Measurements from ENCODE around the gene NPTN.
A peak's percentile ranks its signal among the peaks of the same experiment; 100 is the strongest.

NPTN gene

DNA sequence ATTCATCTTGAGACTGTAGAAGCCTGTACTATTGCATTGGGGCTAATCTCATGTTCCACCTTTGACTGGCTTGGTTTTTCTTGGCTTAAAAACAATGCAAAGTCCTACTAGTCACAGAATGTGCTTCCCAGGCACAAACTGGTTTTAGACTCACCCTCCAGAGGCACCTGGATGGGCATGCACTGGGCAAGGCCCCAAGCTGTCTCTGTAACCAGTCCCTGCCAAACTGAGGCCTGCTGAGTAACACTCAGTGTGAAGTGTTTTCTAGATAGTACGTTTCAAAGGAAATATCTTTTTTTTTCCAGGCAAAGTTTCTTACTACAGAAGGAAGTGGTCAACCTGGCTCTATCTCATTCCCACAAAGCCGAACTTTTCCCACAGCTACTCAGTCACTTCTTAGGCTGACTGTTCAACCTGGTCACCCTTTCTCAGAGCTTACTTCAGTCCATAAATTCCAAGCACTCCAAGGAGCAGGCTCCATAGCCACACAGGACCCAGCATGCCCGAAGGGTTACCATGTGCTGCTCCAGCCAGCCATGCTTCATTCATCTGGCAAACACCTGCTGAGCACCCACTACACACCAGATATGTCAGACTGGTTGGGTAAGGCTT lies 57.4 kb downstream of the NPTN start:
- ChIA-PET CTCF (interaction anchor here (0.7 kb wide), 1 partner anchor 13 kb away, joined by 3 read pairs; no protein-coding TSS in a partner anchor), POLR2A (no interaction called here)
- WGBS (ENCODE audit: insufficient coverage) = 17% methylated on average over 2 of the region's 3 CpGs
- Histone ChIP-seq H3K4me3 (ENCODE audit: control insufficient read depth in 1 of 7, extremely low read depth in 1 of 7, insufficient read depth in 4 of 7, low read depth in 2 of 7, low read length in 6 of 7) (no peak overlapping the region), H3K4me1 (ENCODE audit: control extremely low read depth in 1 of 4, control insufficient read depth in 4 of 4, insufficient read depth in 4 of 4, low read length in 3 of 4) (peaks cover 0 to 9% (median 4%) of the 10 kb centered on the region in 4 experiments), H3K36me3 (ENCODE audit: control insufficient read depth in 4 of 4, insufficient read depth in 4 of 4, low read length in 3 of 4) (peaks cover 11 to 47% (median 27%) of the 10 kb centered on the region in 4 experiments), H3K9me3 (ENCODE audit: control extremely low read depth in 1 of 5, control insufficient read depth in 4 of 5, insufficient read depth in 2 of 5, low read depth in 1 of 5, low read length in 4 of 5) (no peaks in the 10 kb centered on the region), H3K27ac (ENCODE audit: insufficient read depth in 1 of 2, low read depth in 1 of 2, low read length in 2 of 2, poor library complexity in 1 of 2, severe bottlenecking in 2 of 2) (no peak overlapping the region), H3K27me3 (replicated peaks in 2 of 5; ENCODE audit: control insufficient read depth in 4 of 5, insufficient read depth in 5 of 5, low read length in 4 of 5) (no peaks in the 10 kb centered on the region)
- DNase-seq = no peak

DNA sequence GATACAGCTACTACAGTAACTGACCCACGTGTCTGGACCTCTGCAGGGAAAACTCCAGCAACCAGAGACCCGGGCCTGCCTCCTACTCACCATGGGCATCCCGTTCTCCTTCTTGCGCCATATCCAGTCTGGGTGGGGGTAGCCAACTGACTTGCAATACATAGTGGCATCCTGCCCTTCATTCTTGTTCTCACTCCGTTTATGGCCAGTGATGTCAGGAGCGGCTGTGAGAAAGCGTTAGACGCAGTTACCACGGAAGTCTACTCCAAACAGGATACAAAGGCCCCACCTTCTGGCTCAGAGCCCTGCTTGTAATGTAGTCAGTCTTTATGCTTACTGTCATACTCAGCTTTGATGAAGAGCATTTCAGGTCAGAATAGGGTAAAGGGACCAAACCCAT lies 59.6 kb downstream of the NPTN start:
- Histone ChIP-seq H3K4me3 (ENCODE audit: control insufficient read depth in 1 of 7, extremely low read depth in 1 of 7, insufficient read depth in 4 of 7, low read depth in 2 of 7, low read length in 6 of 7) (no peak overlapping the region), H3K27me3 (replicated peaks in 2 of 5; ENCODE audit: control insufficient read depth in 4 of 5, insufficient read depth in 5 of 5, low read length in 4 of 5) (no peaks in the 10 kb centered on the region), H3K36me3 (ENCODE audit: control insufficient read depth in 4 of 4, insufficient read depth in 4 of 4, low read length in 3 of 4) (peaks cover 15 to 60% (median 36%) of the 10 kb centered on the region in 4 experiments), H3K4me1 (ENCODE audit: control extremely low read depth in 1 of 4, control insufficient read depth in 4 of 4, insufficient read depth in 4 of 4, low read length in 3 of 4) (peaks cover 0 to 13% (median 6%) of the 10 kb centered on the region in 4 experiments), H3K27ac (ENCODE audit: insufficient read depth in 1 of 2, low read depth in 1 of 2, low read length in 2 of 2, poor library complexity in 1 of 2, severe bottlenecking in 2 of 2) (no peak overlapping the region), H3K9me3 (ENCODE audit: control extremely low read depth in 1 of 5, control insufficient read depth in 4 of 5, insufficient read depth in 2 of 5, low read depth in 1 of 5, low read length in 4 of 5) (no peaks in the 10 kb centered on the region)
- DNase-seq = peak in 2 of 3 donors; percentile 30 to 53
- CTCF ChIA-PET = interaction anchor here (1.4 kb wide), 1 partner anchor 12 kb away, joined by 3 read pairs; no protein-coding TSS in a partner anchor
- POLR2A ChIA-PET = no interaction called here
- 76% methylated on average over 8 of the region's 9 CpGs for WGBS (ENCODE audit: insufficient coverage)

DNA sequence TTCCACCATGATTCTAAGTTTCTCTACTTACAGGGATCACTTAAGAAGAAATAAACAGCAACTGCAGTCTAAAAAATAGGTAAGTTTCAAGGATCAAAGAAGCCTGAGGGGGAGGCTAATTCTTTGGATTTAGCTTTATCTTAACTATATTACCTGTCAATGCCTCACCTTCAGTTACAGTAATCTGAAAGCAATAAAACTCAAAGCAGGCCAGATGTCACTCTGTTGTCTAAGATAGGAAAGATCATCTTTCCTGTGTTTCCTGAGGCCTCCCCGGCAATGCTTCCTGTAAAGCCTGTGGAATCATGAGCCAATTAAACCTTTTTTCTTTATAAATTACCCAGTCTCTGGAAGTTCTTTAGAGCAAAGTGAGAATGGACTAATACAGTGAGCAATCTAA lies 60.2 kb downstream of the NPTN start:
- no peaks in the 10 kb centered on the region for H3K27me3 ChIP-seq (replicated peaks in 2 of 5; ENCODE audit: control insufficient read depth in 4 of 5, insufficient read depth in 5 of 5, low read length in 4 of 5)
- no peaks in the 10 kb centered on the region for H3K9me3 ChIP-seq (ENCODE audit: control extremely low read depth in 1 of 5, control insufficient read depth in 4 of 5, insufficient read depth in 2 of 5, low read depth in 1 of 5, low read length in 4 of 5)
- H3K4me3 ChIP-seq (ENCODE audit: control insufficient read depth in 1 of 7, extremely low read depth in 1 of 7, insufficient read depth in 4 of 7, low read depth in 2 of 7, low read length in 6 of 7) = no peak overlapping the region
- no CpG with 5 or more reads among the region's 1 CpG for WGBS (ENCODE audit: insufficient coverage)
- no peak overlapping the region for H3K27ac ChIP-seq (ENCODE audit: insufficient read depth in 1 of 2, low read depth in 1 of 2, low read length in 2 of 2, poor library complexity in 1 of 2, severe bottlenecking in 2 of 2)
- ChIA-PET CTCF (no interaction called here), POLR2A (no interaction called here)
- peaks cover 17 to 60% (median 39%) of the 10 kb centered on the region in 4 experiments for H3K36me3 ChIP-seq (ENCODE audit: control insufficient read depth in 4 of 4, insufficient read depth in 4 of 4, low read length in 3 of 4)
- no peak for DNase-seq
- H3K4me1 ChIP-seq (ENCODE audit: control extremely low read depth in 1 of 4, control insufficient read depth in 4 of 4, insufficient read depth in 4 of 4, low read length in 3 of 4) = peaks cover 0 to 13% (median 6%) of the 10 kb centered on the region in 4 experiments

DNA sequence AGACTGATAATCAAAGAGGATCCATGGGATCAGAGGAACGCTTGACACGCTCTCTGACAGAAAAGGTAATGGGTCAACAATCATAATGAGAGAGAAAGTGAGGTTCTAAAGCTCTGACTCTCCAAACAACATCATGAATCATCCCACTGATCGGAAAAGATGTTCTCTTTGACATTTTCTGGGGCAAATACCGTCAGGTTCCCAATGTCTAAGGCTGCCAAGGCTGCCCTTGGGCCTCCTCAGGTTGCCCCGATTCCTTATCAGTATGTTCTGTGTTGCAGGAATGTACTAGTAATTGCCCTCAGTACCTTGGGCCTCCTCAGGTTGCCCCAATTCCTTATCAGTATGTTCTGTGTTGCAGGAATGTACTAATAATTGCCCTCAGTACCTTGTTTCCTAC lies 60.9 kb downstream of the NPTN start:
- peaks cover 18 to 66% (median 41%) of the 10 kb centered on the region in 4 experiments for H3K36me3 ChIP-seq (ENCODE audit: control insufficient read depth in 4 of 4, insufficient read depth in 4 of 4, low read length in 3 of 4)
- H3K4me3 ChIP-seq (ENCODE audit: control insufficient read depth in 1 of 7, extremely low read depth in 1 of 7, insufficient read depth in 4 of 7, low read depth in 2 of 7, low read length in 6 of 7) = no peak overlapping the region
- DNase-seq = no peak
- peaks cover 0 to 13% (median 6%) of the 10 kb centered on the region in 4 experiments for H3K4me1 ChIP-seq (ENCODE audit: control extremely low read depth in 1 of 4, control insufficient read depth in 4 of 4, insufficient read depth in 4 of 4, low read length in 3 of 4)
- no peak overlapping the region for H3K27ac ChIP-seq (ENCODE audit: insufficient read depth in 1 of 2, low read depth in 1 of 2, low read length in 2 of 2, poor library complexity in 1 of 2, severe bottlenecking in 2 of 2)
- H3K9me3 ChIP-seq (ENCODE audit: control extremely low read depth in 1 of 5, control insufficient read depth in 4 of 5, insufficient read depth in 2 of 5, low read depth in 1 of 5, low read length in 4 of 5) = no peaks in the 10 kb centered on the region
- H3K27me3 ChIP-seq (replicated peaks in 2 of 5; ENCODE audit: control insufficient read depth in 4 of 5, insufficient read depth in 5 of 5, low read length in 4 of 5) = no peaks in the 10 kb centered on the region
- CTCF ChIA-PET = interaction anchor here (1.4 to 1.9 kb wide), 3 partner anchors 36 to 64 kb away, joined by 3 to 6 read pairs (median 6); no protein-coding TSS in a partner anchor
- POLR2A ChIA-PET = no interaction called here
- WGBS (ENCODE audit: insufficient coverage) = 100% methylated on average over 2 of the region's 5 CpGs

- Histone ChIP-seq H3K9me3 (ENCODE audit: control extremely low read depth in 1 of 5, control insufficient read depth in 4 of 5, insufficient read depth in 2 of 5, low read depth in 1 of 5, low read length in 4 of 5) (no peaks in the 10 kb centered on the region), H3K4me1 (ENCODE audit: control extremely low read depth in 1 of 4, control insufficient read depth in 4 of 4, insufficient read depth in 4 of 4, low read length in 3 of 4) (peaks cover 0 to 13% (median 6%) of the 10 kb centered on the region in 4 experiments), H3K27ac (ENCODE audit: insufficient read depth in 1 of 2, low read depth in 1 of 2, low read length in 2 of 2, poor library complexity in 1 of 2, severe bottlenecking in 2 of 2) (no peak overlapping the region), H3K27me3 (replicated peaks in 2 of 5; ENCODE audit: control insufficient read depth in 4 of 5, insufficient read depth in 5 of 5, low read length in 4 of 5) (no peaks in the 10 kb centered on the region), H3K4me3 (ENCODE audit: control insufficient read depth in 1 of 7, extremely low read depth in 1 of 7, insufficient read depth in 4 of 7, low read depth in 2 of 7, low read length in 6 of 7) (no peak overlapping the region), H3K36me3 (ENCODE audit: control insufficient read depth in 4 of 4, insufficient read depth in 4 of 4, low read length in 3 of 4) (peaks cover 18 to 64% (median 41%) of the 10 kb centered on the region in 4 experiments)
- CTCF ChIA-PET = interaction anchor here (0.8 to 1.9 kb wide), 6 partner anchors 11 to 128 kb away, joined by 3 to 6 read pairs (median 4); no protein-coding TSS in a partner anchor
- DNase-seq = no peak
- POLR2A ChIA-PET = no interaction called here
- 100% methylated on average over 5 of the region's 5 CpGs for WGBS (ENCODE audit: insufficient coverage)
These were observed 61.8 kb downstream of the NPTN start for GRCh38 chr15:73571346-73571745.

DNA sequence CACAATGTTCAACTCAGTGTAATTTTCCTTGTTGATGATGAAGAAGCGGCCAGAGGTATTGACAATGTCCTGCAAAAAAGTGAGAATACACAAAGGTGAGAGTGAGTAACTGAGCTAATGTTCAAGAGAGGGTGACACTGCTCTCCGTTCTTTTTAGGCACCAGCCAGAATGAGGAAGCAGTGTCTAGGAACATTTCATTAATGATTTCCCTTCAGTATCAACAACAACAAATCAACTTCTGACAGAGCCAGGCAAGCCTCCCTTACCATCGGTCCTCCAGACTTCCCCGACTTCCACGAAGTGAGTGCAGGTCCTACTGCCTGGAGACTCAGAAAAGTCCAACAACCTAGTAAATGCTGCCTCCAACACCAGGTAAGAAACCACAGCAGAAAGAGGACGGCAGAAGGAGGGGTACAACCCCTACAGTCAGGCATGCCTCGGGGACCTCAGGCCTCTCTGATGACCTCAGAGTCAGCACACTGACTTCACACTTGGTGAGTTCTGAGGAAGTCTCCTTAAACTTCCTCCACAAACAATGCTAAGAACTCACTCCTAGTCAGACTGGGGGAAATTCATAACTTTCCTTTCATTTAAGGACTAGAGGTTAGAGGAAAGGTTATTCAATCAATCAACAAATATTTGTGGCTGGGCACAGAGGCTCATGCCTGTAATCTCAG lies 62.7 kb downstream of the NPTN start:
- ChIA-PET POLR2A (interaction anchor here (0.8 kb wide), 1 partner anchor 1860 kb away, joined by 3 read pairs; no protein-coding TSS in a partner anchor), CTCF (interaction anchor here (0.8 to 1.9 kb wide), 10 partner anchors 10 to 134 kb away, joined by 3 to 6 read pairs (median 4); no protein-coding TSS in a partner anchor)
- no peaks in the 10 kb centered on the region for H3K9me3 ChIP-seq (ENCODE audit: control extremely low read depth in 1 of 5, control insufficient read depth in 4 of 5, insufficient read depth in 2 of 5, low read depth in 1 of 5, low read length in 4 of 5)
- no peak overlapping the region for H3K4me3 ChIP-seq (ENCODE audit: control insufficient read depth in 1 of 7, extremely low read depth in 1 of 7, insufficient read depth in 4 of 7, low read depth in 2 of 7, low read length in 6 of 7)
- 44% methylated on average over 3 of the region's 7 CpGs for WGBS (ENCODE audit: insufficient coverage)
- no peak overlapping the region for H3K27ac ChIP-seq (ENCODE audit: insufficient read depth in 1 of 2, low read depth in 1 of 2, low read length in 2 of 2, poor library complexity in 1 of 2, severe bottlenecking in 2 of 2)
- H3K36me3 ChIP-seq (ENCODE audit: control insufficient read depth in 4 of 4, insufficient read depth in 4 of 4, low read length in 3 of 4) = peaks cover 18 to 59% (median 40%) of the 10 kb centered on the region in 4 experiments
- DNase-seq = peak in 2 of 3 donors; percentile 9 to 26
- no peaks in the 10 kb centered on the region for H3K27me3 ChIP-seq (replicated peaks in 2 of 5; ENCODE audit: control insufficient read depth in 4 of 5, insufficient read depth in 5 of 5, low read length in 4 of 5)
- peaks cover 0 to 12% (median 3%) of the 10 kb centered on the region in 4 experiments for H3K4me1 ChIP-seq (ENCODE audit: control extremely low read depth in 1 of 4, control insufficient read depth in 4 of 4, insufficient read depth in 4 of 4, low read length in 3 of 4)

- Histone ChIP-seq H3K4me3 (ENCODE audit: control insufficient read depth in 1 of 7, extremely low read depth in 1 of 7, insufficient read depth in 4 of 7, low read depth in 2 of 7, low read length in 6 of 7) (no peak overlapping the region), H3K36me3 (ENCODE audit: control insufficient read depth in 4 of 4, insufficient read depth in 4 of 4, low read length in 3 of 4) (peaks cover 16 to 56% (median 40%) of the 10 kb centered on the region in 4 experiments), H3K4me1 (ENCODE audit: control extremely low read depth in 1 of 4, control insufficient read depth in 4 of 4, insufficient read depth in 4 of 4, low read length in 3 of 4) (peaks cover 0 to 14% (median 8%) of the 10 kb centered on the region in 4 experiments), H3K27me3 (replicated peaks in 2 of 5; ENCODE audit: control insufficient read depth in 4 of 5, insufficient read depth in 5 of 5, low read length in 4 of 5) (no peaks in the 10 kb centered on the region), H3K9me3 (ENCODE audit: control extremely low read depth in 1 of 5, control insufficient read depth in 4 of 5, insufficient read depth in 2 of 5, low read depth in 1 of 5, low read length in 4 of 5) (no peaks in the 10 kb centered on the region), H3K27ac (ENCODE audit: insufficient read depth in 1 of 2, low read depth in 1 of 2, low read length in 2 of 2, poor library complexity in 1 of 2, severe bottlenecking in 2 of 2) (no peak overlapping the region)
- DNase-seq = no peak
- ChIA-PET POLR2A (interaction anchor here (0.8 kb wide), 1 partner anchor 1859 kb away, joined by 3 read pairs; no protein-coding TSS in a partner anchor), CTCF (interaction anchor here (1.0 to 1.7 kb wide), 8 partner anchors 20 to 296 kb away, joined by 3 to 4 read pairs (median 4); no protein-coding TSS in a partner anchor)
- WGBS (ENCODE audit: insufficient coverage) = 92% methylated on average over 3 of the region's 3 CpGs
These were observed 63.8 kb downstream of the NPTN start for GRCh38 chr15:73569361-73569760.
